Measurements from ENCODE around the gene RPS23. TPM values are rescaled to one million over a fixed set of nuclear protein-coding genes. Genes with fewer than 3 reads are reported as not detected.

RPS23 gene
- total RNA-seq, 3 donors from 2014 or later, result 3,055 to 5,353 (median 4,143) TPM

DNA sequence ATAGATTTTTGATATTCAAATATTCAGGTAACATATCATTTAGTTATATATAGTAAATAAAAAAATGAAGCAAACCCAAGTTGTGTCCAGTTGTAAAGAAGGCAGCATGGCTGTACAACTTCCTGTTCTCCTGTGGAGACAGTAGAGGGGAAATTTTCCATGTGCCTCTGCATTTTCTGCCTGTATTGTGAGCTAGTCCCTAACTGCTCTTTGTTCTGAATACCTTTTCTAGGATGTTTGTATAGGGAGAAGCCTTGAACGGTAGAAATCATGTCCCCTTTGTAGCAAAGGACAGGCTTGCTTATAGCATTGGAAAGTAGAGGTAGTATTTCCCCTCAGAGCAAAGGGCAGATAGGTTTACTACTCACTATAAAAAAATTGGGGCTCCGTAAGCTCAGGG lies 13.3 kb upstream of the RPS23 start:
- Histone ChIP-seq H3K27me3 (no peaks in the 10 kb centered on the region), H3K27ac (no peak overlapping the region), H3K9me3 (no peaks in the 10 kb centered on the region), H3K4me1 (no peaks in the 10 kb centered on the region), H3K4me3 (no peak overlapping the region), H3K36me3 (no peaks in the 10 kb centered on the region)
- intact Hi-C loops (cut with DNase I; ENCODE audit: low total_unique reads), result no loop called here
- TF ChIP-seq POLR2AphosphoS5 (IDR thresholded peaks at IDR 0.05), result no peak
- no peak for TF ChIP-seq CTCF (IDR thresholded peaks at IDR 0.05)
- no peak for TF ChIP-seq POLR2A (IDR thresholded peaks at IDR 0.05)
- DNase-seq (ENCODE audit: low spot score in 2 of 2), result no peak

GRCh38 chr5:82290908-82291307 lies 12.8 kb upstream of the RPS23 start:
- intact Hi-C loops (cut with DNase I; ENCODE audit: low total_unique reads), result no loop called here
- no peaks in the 10 kb centered on the region for H3K4me1 ChIP-seq
- H3K27me3 ChIP-seq, result no peaks in the 10 kb centered on the region
- no peak overlapping the region for H3K4me3 ChIP-seq
- TF ChIP-seq POLR2A (IDR thresholded peaks at IDR 0.05), result no peak
- TF ChIP-seq POLR2AphosphoS5 (IDR thresholded peaks at IDR 0.05), result no peak
- TF ChIP-seq CTCF (IDR thresholded peaks at IDR 0.05), result no peak
- no peak overlapping the region for H3K27ac ChIP-seq
- DNase-seq (ENCODE audit: low spot score in 2 of 2), result no peak
- no peaks in the 10 kb centered on the region for H3K36me3 ChIP-seq
- no peaks in the 10 kb centered on the region for H3K9me3 ChIP-seq

GRCh38 chr5:82290005-82290404 lies 11.9 kb upstream of the RPS23 start:
- H3K4me3 ChIP-seq, result no peak overlapping the region
- intact Hi-C loops (cut with DNase I; ENCODE audit: low total_unique reads), result no loop called here
- H3K27me3 ChIP-seq, result no peaks in the 10 kb centered on the region
- H3K4me1 ChIP-seq, result no peaks in the 10 kb centered on the region
- no peak for TF ChIP-seq POLR2A (IDR thresholded peaks at IDR 0.05)
- no peak for TF ChIP-seq CTCF (IDR thresholded peaks at IDR 0.05)
- TF ChIP-seq POLR2AphosphoS5 (IDR thresholded peaks at IDR 0.05), result no peak
- H3K9me3 ChIP-seq, result no peaks in the 10 kb centered on the region
- H3K27ac ChIP-seq, result no peak overlapping the region
- H3K36me3 ChIP-seq, result no peaks in the 10 kb centered on the region
- no peak for DNase-seq (ENCODE audit: low spot score in 2 of 2)

DNA sequence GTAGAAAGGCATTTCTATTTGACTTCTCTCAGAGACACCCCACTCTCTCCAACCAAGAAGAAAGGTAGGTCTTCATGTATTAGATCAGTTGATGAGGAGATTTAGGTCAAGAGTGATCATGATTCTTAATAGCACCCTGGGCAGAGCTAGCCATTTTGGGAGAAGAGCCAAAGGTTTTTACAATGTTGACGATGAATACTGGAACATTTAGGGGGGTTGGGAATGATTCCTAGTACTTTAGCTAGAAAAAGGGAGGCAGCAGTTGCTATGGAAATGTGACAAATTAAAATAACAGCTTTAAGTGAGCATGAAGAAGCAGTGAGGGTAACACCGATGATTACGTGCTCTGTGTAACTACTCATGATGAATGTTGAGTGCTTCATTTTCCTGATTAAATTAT lies 9.5 kb upstream of the RPS23 start:
- Histone ChIP-seq H3K36me3 (no peaks in the 10 kb centered on the region), H3K4me1 (no peaks in the 10 kb centered on the region), H3K4me3 (no peak overlapping the region), H3K27ac (no peak overlapping the region), H3K27me3 (no peaks in the 10 kb centered on the region), H3K9me3 (no peaks in the 10 kb centered on the region)
- TF ChIP-seq POLR2AphosphoS5 (IDR thresholded peaks at IDR 0.05) (no peak), POLR2A (IDR thresholded peaks at IDR 0.05) (no peak), CTCF (IDR thresholded peaks at IDR 0.05) (no peak)
- no peak for DNase-seq (ENCODE audit: low spot score in 2 of 2)
- intact Hi-C loops (cut with DNase I; ENCODE audit: low total_unique reads), result no loop called here

DNA sequence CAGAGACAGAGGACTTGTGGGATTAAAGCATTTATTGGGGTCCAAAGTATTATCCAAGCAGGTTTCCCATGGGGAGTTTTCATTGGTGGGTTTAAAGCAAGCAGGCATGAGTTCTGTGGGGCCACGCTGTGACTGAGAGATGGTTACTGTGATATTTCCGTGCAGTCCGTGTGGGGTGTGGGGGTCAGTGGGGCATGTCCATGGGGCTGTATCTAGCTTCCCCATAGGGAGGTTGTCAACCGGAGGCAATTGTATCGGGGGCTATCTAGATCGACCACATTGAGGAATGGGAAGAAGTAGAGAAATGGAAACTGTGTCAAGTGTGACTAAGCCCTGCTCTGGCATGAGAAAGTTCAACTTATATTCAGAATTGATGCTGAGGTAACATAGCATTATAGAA lies 7.1 kb upstream of the RPS23 start:
- DNase-seq (ENCODE audit: low spot score in 2 of 2), result no peak
- intact Hi-C loops (cut with DNase I; ENCODE audit: low total_unique reads), result no loop called here
- Histone ChIP-seq H3K9me3 (no peaks in the 10 kb centered on the region), H3K27ac (no peak overlapping the region), H3K27me3 (no peaks in the 10 kb centered on the region), H3K4me3 (no peak overlapping the region), H3K36me3 (no peaks in the 10 kb centered on the region), H3K4me1 (no peaks in the 10 kb centered on the region)
- TF ChIP-seq CTCF (IDR thresholded peaks at IDR 0.05), result no peak
- TF ChIP-seq POLR2A (IDR thresholded peaks at IDR 0.05), result no peak
- no peak for TF ChIP-seq POLR2AphosphoS5 (IDR thresholded peaks at IDR 0.05)
